ENCODE measurements around the gene ACSBG1.

ACSBG1 gene

DNA sequence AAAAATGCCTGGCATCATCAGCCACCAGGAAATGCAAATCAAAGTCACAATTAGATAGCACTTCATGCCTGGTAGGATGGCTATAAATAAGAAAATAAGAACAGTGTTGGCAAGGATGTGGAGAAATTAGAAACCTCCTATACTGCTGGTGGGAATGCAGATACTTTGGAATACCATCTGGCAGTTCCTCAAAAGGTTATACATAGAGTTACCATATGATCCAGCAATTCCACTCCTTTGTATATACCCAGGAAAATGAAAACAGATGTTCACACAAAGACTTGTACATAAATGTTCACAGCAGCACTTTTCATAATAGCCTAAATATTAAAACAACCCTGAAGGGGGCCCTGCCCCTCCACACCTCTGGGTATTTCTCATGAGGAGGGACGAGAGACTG, 13.7 kb downstream of the ACSBG1 start:
- no peak for DNase-seq

DNA sequence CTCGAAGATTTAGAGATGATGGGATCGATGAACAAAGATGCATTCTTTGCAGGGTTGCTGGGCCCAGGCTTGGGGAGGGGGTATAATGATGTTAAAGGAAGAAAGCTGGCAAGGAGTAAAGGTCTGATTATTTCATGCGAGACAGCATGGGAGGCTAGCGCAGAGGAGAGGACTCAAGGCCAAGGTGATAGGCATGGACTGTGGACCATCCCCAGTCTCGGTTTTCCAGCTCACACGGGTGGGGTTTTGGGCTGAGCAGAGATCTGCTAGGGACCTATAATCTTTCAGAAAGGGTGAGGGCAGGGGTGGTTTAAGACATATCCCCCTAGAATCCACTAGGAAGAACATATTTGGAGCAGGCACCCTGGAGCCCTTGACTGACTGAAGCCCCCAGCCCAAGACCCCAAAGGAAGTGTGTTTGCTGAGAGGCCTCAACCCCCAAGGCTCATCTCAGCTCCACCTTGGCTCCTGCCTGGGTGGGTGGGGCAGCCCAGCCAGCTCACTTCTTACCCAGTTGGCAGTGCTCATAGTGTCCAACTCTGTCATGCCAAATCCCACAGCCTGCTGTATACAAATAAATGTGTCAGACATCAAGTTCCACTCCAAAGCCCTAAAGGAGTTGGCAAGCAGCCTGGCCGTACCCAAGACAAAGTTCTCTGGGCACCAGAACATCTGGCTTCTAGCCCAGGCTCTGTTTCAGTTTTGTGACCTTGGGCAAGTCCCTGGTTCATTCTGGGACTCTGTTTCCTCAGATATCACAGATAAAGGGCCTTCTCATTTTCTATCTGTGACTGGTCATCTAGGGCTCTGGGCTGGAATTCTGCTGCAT, 17.9 kb downstream of the ACSBG1 start:
- no peak for DNase-seq

DNA sequence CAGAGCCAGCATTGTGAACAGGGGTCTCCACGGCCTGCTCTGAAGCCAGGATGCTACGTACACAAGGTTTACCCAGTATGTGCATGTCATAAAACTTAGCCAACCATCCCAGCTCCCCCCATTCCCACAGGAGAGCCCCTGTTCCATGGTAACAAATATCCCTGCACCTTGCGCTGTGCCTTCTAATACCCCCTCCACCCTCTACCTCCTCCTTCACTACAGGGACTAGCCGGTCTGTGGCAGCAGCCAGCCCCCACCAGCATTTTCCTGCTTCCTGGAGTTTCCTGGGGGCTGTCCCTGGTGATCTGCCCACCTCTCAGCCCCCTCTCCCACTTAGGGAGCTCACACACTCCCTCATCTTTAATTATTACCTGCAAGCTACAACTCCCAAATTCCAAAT, 20.4 kb downstream of the ACSBG1 start:
- DNase-seq = no peak

DNA sequence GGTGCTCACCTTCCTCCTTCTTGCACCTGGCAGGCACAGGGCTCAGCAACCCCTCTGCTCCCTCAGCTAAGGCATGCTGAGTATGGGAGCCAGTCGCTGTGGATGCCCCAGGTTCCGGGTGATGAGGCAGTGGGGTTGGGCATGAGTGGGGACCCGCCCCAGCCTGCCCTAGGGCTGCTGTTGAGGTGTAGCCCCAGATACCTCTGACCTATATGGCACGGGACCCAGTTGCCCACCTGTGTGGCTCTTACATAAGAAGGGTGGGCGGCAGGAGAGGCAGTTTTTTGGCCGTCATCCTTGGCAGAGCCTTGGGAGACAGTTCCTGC, 21.0 kb downstream of the ACSBG1 start:
- no peak for DNase-seq

DNA sequence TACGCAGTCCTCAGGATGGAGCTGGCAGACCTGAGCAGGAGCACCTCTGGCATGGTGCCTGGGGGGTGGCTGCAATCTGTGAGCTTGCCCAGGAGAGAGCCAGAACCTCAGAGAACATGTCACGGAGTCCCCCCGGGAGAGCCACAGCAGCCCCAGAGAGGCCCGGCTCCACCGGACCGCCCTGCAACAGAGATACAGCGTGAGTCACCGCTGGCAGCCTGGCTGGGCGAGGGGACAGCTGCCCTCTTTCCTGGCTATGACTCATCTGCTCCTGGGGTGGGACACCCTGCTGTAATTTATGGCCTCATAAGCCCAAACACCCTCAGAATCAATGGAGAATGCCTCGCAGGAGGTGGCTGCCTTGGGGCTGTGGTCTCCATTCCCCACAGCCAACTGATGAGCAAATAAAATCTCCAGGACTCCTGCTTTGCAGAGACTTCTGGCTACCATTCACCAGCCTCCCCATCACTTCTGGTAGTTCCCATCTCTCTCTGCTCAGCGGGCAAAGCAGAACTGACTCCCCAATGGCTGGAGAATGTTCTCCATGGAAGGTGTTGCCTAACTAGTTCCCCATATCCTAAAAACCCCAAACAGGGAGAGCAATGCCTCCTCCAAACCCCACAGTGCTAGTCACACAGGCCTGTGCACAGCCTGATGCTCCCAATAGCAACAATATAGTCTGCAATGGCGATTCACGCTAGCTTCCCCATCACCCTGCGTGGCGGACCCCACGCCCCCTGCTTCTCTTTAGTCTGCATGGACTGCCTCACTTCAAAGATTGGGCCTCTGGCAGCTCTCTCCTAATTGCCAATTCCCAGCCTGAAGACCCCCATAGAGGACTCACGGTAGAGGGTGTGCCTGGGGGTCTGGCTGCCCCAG, 21.6 kb downstream of the ACSBG1 start:
- no peak for DNase-seq

DNA sequence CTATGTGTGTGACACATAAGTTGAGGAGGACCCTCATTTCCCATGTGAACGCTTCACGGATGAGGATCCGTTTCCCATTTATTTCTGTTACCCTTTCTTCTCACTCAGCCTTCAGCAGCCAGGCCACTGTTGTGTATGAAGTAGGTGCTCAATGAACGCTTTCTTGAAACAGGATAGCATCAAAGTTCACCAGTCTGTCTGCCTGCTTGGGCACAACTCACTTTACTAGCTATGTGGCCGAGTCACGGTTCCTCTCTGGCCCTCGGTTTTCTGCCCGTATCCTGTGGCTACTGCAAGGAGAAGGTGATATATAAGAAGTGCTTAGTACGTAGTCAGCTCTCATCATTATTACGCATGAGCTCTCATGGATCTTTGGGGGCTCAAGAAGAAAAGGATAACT, 22.4 kb downstream of the ACSBG1 start:
- no peak for DNase-seq

DNA sequence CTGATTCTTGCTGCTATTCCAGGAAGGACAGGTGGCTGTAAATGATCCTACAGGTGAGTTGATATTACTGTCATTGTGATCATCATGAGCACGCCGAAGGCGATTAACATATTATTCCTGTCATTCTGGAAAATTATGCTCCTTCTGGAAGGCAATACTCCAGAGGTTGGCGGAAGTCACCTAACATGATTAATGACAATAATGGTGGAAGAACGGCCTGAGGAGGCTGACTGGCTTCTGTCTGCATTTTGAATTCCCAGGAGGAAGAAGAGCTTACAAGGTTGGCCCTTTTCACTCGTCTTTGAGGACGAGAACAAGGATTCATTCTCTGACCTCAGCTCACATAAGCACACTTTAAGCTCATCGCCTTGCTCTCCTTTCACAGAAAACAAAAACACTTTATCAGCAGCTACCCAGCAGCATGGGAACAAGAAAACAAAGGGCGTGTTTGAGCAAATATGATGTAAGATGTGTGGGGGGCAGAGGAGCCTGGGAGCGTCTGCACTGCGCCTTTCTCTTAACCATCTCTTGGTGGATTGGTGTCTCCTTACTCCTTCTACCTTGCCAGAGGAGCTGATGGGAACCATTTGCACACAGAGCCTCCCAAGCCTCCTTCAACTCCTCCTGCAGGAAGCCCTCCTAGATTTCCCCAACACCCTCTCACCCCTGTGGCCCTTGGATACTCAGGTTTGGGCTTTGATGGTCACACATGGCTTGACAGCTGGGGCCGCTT, 23.0 kb downstream of the ACSBG1 start:
- DNase-seq = no peak

DNA sequence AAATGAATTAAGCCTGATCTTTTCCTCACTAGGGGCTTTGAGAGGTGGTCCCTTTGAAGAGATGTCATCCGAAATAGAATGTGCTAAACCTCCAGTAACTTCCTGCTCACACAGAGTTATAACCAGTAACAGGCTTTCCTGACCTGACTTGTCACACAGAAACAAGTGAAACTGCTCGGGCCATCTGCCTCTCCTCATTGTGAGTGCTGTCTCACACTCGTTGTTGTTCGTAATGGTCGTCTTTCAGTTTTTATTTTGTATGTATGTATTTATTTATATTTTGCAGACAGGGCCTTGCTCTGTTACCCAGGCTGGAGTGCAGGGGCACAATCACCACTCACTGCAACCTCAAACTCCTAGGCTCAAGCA, 24.0 kb downstream of the ACSBG1 start:
- no peak for DNase-seq

DNA sequence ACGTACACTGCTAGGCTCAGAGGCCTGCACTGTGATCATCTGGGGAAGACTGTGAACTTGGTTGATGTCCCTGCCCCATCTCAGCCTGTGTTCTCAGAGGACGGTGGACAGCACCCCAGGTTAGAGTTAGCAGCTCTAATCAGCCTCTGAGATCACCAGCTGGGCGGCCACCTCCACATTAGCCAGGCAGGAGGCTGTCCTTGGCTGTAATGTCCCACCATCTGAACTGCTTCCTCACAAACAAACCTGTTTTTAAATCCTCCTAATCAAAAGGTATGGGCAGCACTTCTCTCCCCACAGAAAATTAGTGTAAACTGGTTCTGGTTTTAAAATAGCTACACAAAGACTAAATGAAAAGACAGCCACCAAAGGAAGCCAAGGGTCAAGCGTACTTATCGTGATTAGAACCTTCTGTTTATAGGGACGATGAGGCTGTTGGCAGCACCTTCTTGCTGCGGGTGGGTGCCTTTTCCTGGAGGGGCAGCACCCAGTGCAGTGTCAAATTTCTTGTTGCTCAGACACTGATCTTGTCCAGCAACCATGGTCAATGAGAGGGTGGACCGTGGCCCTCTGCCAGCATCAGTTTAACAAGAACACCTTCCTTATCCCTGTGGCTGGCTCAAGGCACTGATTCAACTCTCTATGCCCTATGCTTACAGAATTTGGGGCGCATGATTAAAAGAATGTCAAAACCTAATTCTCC, 24.6 kb downstream of the ACSBG1 start:
- no peak for DNase-seq

DNA sequence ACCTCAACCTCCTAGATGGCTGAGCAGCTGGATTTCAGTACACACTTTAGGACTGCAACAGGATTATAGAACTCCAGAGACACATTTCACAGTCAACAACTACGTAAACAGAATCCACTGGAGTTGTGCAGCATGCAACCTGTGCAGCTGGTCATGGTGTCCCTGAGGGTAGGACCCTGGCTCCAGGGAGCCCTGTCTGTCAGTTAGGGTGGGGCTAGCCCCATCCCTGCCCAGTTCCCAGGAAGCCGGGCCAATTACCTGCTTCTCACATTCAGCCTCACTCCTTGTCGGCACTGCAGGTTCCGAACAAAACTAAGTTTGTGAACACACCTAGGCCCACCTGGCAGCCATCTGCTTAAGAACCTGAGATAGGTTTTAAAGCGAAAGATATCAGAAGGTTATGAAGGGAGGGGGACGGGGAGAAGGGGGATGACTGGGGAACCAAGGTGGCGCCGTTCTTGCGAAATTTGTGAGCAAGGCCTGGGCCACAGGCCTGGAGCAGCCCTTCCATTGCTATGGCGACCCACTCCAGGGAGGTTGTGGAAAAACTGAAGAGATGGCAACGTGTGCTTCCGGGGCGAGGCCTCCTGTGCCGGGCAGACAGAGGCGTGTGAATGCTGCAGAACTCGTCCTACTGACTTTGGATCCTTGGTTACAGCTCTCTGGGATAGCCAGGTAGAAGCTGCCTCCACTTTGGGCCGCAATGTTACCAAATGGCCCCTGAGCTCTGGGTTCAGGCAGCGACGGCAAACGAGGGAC, 25.3 kb downstream of the ACSBG1 start:
- DNase-seq = no peak

DNA sequence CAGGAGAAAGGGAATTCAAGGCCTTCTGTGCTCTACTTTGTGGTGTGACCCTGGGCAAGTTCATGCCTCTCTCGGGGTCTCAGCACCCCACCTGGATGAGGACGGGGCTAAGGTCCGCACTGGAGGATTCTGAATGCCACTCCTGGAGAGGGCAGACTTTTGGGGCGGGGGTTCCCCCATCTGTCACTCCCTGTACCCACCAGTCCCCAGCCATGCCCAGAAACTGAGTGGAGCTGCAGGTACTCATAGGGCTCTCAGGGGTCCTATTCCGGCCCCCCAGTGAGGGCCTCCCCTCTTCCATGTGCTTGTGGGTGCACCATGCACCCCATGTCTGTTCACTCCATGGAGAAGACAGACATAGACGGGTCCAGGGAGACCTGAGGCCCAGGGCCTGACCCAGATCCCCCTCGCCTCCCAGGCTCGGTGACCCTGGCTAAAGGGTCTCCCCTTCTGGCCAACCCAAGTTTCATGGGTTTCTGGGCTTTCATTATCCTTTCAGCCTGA, 26.0 kb downstream of the ACSBG1 start:
- DNase-seq = no peak

DNA sequence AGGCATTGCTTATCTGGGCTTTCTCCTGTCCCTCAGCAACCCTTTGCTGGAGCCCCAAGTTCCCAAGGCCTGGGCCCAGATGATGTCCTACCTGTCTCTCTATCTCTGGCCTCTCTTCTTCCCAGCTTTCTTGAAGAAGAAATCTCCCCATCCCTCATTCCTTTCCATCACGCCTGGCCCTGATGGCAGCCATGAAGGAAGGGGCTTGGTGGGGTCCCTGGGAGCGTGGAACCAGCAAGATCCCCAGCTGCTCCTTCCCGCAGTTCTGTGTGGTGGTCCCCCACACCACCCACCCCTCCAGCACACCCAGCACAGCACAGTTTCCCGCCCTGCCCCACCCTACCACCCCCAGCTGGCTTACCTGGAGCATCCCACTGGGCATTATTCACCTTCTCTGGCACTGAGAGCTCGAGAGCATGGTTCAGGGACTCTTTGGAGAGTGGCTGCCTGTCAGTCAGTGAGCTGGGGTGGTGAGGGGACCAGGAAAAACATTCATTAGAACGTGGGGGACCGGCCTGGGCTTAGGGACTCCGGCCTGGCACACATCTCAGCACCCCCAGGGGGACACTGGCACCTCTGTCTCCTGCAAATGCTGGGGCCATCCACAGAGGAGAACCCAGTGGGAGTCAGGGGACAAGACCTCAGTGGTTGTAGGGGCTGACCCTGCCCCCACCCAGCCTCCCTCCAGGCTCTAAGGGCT, 26.6 kb downstream of the ACSBG1 start:
- no peak for DNase-seq

DNA sequence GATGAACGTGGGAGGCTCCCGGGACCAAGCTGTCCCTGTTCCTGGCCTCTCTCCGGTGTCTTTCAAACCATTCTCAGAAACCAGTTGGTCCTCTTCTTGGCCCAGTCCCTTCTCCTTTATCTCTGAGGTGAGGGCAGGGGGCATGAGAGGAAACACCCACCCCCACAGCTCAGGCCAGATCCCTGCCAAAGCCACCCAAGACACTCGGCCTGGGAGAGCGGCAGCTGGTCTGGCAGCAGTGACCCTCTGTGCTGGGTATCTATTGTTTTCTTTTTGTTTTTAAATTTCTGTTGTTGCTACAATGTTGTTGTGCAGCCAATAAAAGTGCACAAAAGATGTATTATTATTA, 27.3 kb downstream of the ACSBG1 start:
- no peak for DNase-seq

- DNase-seq = no peak
Observed at GRCh38 chr15:78206326-78207109, 27.8 kb downstream of the ACSBG1 start.

- DNase-seq = no peak
Observed at GRCh38 chr15:78205856-78206255, 28.5 kb downstream of the ACSBG1 start.

DNA sequence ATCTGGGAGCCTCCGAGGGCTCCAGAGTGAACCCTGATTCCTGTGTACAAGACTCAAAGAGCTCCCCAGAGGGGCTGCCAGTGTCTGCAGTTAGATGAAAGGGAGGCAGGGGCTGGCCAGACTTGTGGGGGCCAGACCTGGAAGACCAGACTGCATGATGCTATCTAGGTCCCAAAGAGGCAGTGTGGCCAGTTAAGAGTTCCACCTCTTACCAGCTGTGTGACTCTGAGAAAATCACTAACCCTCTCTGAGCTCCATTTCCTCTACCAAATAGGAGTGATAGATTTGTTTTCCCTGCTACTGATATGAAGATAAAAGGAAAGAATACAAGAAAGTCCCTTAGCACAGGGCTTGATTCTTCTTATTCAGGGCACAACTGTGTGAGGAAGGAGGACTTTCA, 29.0 kb downstream of the ACSBG1 start:
- no peak for DNase-seq

DNA sequence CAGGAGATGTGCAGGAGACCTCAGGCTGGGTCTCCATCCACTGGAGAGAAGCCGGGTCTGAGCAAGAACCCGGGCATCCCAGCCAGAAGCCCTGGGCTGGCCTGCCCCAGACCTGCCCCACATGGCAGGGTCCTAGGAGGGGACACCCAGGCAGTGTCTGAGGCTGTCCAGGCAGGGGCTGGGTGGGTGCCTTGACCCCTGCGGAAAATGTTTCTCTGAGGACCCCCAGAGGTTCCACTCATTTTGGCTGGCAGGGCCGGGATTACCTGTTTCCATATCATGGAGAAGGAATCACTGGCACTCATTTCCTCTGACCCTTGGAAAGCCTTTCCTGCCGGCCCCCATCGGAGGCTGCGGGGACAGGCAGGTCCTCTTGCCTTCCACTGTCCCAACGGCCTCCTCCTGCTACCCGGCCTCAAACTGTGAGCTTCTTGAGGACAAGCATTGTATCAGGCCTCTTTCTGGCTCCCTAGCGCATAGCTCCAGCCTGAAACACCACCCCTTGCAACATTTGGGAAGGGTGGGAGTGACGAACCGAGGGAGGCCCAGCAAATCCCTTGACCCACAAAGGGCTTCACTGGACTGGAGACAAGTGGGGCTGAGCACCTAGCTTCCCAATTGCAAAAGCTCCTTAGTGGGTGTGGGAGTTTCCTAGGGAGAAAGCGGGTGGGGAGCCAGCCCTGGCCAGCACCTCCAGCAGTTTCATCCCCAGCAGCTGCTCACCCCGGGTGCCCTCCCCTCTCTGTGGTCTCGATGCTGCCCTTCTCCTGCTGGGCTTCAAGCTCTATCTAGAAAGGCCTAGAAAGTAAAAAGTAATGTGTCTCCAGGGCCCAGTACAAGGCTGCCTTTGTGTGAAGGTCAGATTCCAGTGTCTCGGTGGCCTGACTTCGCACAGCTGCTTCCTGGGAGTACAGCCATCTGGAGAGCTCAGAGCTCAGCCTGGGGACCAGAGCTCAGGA, 29.7 kb downstream of the ACSBG1 start:
- DNase-seq = no peak

DNA sequence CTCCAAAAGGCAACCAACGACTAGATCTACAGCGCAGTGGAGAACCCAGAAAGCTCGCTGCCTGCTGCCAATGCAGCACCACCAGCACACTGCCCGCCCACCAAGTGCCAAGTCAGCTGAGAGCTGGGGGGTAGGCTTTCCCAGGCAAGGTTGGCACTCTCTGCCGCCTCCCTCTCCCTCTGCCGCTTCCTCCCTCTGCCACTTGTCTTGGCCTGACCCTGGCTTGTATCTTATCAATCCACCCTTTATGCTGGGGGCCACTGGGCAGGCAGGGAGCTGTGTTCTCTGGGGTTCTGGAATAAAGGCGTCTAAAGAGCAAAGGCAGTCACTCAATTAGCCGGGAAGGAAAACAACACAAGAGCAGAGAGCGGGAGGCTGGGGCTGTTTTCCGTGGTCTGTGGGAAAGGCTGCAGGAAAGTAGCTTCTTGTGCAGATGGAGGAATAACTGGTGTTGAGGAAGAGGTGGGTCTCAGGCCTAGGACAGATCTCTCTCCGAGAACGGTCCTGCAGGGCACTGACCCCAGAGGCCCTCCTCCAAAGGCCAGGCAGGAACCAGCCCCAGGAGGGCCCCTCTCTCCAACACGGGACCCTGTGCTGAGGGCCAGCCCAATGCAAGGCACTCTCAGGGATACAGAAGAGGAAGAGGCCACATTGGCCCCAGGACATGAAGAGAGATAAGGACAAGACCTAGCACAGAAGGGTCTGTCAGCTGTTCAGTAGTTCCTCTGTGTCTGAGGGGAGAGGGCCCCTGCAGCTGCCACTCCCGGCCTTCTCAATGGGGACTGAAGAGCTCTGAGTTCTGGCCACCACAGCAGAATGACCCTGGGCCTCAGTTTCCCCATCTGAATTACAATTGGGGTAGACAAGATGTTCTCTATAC, 30.8 kb downstream of the ACSBG1 start:
- DNase-seq = no peak

All from T-helper 2 cell (primary cell).